ENCODE results near the gene XRCC3.

DNA sequence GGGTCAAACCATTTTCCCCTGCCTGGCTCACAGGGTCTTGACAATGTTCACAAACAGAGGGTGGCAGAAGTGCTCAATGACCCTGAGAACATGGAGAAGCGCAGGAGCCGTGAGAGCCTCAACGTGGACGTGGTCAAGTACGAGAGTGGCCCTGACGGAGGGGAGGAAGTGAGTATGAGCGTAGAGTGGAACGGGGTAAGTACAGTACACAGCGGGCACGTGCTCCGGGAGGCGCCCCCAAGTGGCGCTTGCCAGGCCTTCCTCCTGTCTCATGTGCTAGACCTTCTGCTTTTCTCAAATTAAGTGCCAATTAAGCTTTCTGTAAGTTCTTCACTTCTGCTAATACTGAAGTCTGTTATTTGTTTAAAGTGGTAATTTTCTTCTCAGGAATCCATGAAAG, 35.9 kb downstream of the XRCC3 start:
- TF ChIP-seq POLR2A (IDR thresholded peaks at IDR 0.05; ENCODE audit: extremely low read depth, insufficient read length), result no peak
- peak; percentile 66 for TF ChIP-seq CTCF (IDR thresholded peaks at IDR 0.05; ENCODE audit: low read depth, low read length)
- peak; percentile 95 for TF ChIP-seq MAX (IDR thresholded peaks at IDR 0.05; ENCODE audit: low read depth, low read length)
- peak; percentile 94 for TF ChIP-seq MYC (IDR thresholded peaks at IDR 0.05; ENCODE audit: low read depth, low read length)

Data from NB4 (cell line).